Body of pancreas (tissue), 4 donors: ENCODE measurements around the gene DGKI.

Source experiments
- CTCF ChIP-seq, 7 experiments: fragments of 450-650 bp in 4 of 7; fragments of 200-600 bp in 3 of 7; sonication (generic) in 3 of 7; IDR thresholded peaks; one replicate each; pipeline ENCODE4 v1.5.1; 2016 to 2019; ENCODE audit warnings: antibody characterized with exemption in 7 of 7
- POLR2A ChIP-seq, 3 donors: fragments of 450-650 bp; IDR thresholded peaks; one replicate each; pipeline ENCODE4 v1.6.1; 2016; ENCODE audit warnings: antibody characterized with exemption in 3 of 3, mild to moderate bottlenecking in 2 of 3

- TF ChIP-seq CTCF (IDR thresholded peaks at IDR 0.05) (no peak), POLR2A (IDR thresholded peaks at IDR 0.05) (no peak)
These were observed 91.3 kb downstream of the DGKI start for GRCh38 chr7:137755427-137755826.
